Right ventricle myocardium superior (tissue), 1 donor: ENCODE data around the gene CDX1. TPM values are rescaled to one million over a fixed set of nuclear protein-coding genes. Genes with fewer than 3 reads are reported as not detected.
"Not testable (repeated sequence)": the region's sequence is repeated elsewhere in the genome, so short reads cannot be mapped to it uniquely, and the experiment has no call there.

Source experiments
- ATAC-seq: fragments of 200-7000 bp; cut with Tn5 transposase; one replicate; pipeline ENCODE4 v1.9.1; 2020; ENCODE audit warnings: mild to moderate bottlenecking; ENCODE audit not compliant: poor library complexity
- DNase-seq: peaks from one replicate; pipeline ENCODE4 v3.0.0-alpha.2; 2020
- intact Hi-C: fragments of 100-400 bp; cut with DNase I; formaldehyde crosslinking; loops from one replicate; pipeline ENCODE4 v1.11.2; 2022
- total RNA-seq: library from RNA; stranded (reverse); fragmentation: NEBNext Ultra II Directional; extraction: Animal tissue kit (Norgen Biotek cat#: 25700); gene quantifications from one replicate; pipeline ENCODE4 v1.2.1, GENCODE V29; 2021
- donor health status: DM: no; HTN: yes; CAD: no; lungs with severe emphysema.

Gene CDX1
- total RNA-seq, 1 donor from 2014 or later, result not detected

DNA sequence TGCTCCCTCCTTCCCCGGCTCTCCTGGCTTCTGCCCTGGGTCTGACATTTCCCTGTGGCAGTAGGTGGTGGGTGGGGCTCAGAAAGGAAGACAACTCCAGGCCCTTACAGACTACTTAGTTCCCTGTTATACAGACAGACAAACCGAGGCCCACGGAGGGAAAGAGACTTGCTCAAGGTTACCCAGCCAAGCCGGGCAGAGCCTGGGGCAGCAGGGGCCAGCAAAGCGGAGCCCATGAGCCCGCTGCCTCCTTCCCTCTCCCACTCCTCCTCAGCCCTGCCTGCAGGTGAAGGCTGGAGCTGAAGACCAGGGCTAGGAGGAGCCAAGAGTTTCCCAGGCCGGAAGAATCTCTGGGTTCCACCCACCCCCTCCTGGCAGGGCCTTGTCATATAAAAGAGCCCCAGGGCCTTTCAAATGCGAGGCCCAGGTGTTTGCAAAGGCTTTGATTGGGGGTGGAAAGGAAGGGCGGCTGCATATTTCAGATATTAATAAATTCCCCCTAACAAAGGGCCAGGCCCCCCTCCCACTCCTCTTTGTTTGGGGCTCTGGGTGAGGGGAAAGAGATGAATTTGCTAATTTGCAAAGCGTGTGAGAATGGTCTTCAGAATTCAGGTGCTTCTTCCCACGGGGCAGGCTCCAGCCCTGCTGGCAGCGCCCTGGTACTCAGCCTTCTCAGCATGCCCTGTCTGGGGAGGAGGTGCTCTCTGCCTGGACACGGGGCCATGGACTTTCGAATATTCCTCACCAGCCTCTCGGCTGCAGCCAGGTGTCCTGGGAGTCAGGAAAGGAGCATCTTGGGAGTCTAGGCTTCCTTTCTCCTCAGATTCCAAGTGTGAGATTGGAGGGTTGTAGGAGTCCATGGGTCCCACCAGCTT lies 44.8 kb downstream of the CDX1 start:
- ATAC-seq (no peak), DNase-seq (no peak)
- intact Hi-C loops, result no loop called here

DNA sequence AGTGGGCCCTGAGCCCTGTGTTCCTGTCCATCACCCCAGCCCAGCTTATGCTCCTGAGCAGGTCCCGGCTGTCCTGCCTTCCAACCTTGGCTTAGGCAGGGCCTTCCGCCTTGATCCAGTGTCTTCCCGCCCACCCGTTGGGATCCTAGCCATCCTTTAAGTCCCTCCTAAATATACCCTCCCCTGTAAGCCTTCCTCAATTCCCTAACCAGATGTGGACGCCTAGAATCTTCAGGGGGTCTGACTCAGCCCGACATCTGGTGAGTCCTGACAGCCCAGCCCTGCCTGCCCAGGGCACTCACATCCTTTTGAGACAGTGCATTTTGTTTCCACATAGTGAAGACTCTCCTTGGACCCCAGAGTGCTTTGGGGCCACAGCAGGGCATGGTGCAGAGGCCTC lies 47.0 kb downstream of the CDX1 start:
- DNase-seq (no peak), ATAC-seq (no peak)
- intact Hi-C loops, result no loop called here

DNA sequence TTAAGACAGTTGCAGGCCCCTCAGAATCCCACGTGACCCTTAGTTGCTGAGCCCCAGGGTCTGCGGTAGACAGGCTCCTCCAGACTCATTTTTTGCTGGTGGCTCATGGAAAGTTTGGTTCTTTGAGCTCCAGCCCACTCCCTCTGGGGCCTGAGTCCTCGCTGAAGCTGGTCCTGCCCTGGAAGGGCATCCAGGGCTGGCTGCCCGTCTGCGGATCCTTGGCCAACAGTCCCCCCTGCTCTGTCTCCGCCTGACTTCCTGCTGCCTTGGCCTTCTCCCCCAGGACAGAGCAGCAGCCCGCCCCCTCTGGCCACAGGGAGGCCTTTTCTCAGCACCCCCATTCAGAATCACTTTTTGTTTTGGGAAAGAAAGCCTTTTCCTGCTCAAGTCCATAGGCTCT lies 47.7 kb downstream of the CDX1 start:
- intact Hi-C loops, result no loop called here
- ATAC-seq (no peak), DNase-seq (peak; percentile 61)

DNA sequence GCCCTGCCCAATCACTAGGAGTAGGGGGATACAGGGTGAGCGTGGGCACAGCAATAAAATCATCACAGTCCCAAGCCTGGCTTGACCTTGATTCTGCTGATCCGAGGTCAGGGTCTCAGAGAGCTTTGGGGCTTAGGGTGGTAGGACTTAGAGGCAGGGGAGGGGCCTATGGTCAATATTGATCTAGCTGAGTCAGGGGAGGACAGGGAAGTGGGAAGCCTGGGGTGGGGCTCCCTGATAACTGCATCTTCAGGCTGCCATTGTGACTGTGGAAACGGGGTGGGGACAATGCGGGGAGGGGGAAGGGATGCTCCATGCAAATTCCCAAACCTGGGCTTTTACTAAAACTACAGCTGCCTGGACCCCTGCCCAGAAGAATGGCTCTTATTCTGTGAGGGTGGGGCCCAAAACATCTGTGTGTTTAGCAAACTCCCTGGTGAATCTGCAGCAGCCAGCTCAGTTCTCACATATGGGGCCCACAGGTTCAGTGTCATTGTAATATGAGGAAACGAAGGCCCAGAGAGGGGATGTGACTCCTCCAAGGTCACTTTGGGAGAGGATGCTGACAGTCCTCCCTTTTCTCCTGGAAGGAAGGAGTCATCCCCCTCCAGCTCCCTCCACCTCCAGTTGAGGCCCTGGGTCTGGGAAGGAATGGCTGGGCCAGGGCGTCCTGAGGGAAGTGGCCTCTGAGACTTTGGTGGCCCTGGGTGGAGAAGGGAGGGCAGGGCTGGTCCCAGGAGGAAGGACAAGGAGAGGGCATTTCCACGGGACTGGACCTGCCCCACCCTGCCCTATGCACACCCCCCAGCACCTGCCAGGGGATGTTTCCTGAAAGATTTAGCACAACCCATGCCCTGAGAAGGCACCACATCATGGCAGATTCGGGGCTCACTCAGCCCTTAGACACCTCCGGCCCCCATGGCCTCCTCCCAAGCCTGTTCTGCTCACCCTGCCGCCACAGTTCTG lies 49.7 kb downstream of the CDX1 start:
- ATAC-seq, result no peak
- no peak for DNase-seq
- intact Hi-C loops, result no loop called here

DNA sequence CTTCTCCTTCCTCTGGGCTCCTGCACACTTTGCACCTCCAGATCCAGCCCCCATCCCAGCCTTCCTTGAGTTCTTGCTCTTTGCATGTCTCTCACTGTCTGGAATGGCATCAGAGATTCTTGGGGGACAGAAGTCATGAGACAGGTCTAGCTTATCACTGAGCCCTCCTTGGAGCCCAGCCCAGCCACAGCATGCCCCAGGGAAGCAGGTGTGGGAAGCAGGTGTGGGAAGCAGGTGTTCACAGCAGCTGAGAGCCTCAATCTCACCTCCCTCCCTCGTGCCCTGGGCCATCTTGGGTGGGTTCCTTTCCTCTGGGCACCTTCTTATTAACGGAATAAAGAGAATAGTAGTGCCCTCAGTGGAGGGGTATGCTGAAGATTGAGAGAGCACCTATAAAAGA lies 50.5 kb downstream of the CDX1 start:
- DNase-seq, result no peak
- intact Hi-C loops, result no loop called here
- no peak for ATAC-seq

DNA sequence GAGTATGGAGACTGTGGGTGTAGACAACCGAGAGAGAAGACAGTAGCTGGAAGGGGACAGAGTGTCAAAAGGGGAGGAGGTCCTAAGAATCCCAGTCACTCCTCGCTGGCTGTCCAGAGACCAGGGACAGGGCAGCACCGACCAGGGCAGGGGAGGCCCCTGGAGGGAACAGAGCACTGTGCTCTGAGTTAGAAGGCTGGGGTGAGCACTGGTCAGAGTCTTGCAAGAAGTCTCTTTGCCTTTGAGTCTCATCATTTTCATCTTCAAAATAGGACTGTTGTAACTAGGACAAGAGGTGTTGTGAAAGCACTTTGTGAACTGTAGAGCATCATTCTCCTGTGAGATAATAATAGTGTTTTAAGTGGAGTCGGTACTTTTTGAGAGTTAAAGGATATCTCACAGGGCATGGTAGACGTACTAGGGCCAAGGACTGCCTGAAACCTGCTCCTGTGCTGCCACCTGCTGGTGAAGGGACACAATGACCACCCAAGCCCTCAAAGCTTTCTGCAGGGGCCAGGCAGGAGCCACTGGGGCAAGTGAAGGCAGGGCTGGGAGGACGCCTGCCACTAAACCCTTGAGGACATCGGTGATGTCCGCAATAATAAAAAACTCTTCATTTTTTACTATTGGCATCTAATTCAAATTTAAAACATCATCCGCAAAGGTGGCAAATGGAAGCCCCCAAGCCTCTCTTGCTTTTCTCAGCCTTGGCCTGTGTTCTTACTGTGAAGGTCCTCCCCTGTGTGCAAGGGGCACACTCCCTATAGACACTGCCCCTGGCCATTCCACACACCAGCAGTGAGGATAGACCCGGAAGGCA lies 51.5 kb downstream of the CDX1 start:
- intact Hi-C loops, result loop anchor here (1.0 kb wide), 1 partner anchor 57 kb away; no protein-coding TSS in a partner anchor
- peak; percentile 87 for ATAC-seq

DNA sequence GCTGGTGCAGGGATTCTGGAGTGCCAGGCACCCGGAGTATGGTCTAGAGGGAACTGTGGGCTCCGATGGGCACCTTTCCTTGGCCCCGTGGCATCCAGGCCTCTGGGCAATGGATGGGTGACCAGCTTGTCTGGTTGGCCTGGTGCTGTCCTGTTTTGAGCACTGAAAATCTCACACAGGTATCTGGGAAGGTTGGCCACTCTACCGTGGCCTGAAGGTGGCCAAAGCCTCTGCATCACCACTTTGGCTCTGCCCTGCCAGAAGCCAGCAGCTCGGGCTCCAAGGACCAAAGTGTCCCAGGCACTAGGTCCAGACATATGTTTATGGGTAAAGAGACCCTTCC lies 52.1 kb downstream of the CDX1 start:
- no peak for ATAC-seq
- intact Hi-C loops, result loop anchor here (1.0 kb wide), 1 partner anchor 57 kb away; no protein-coding TSS in a partner anchor
- DNase-seq, result no peak

More for the DNA sequence above, 51.5 kb downstream of the CDX1 start:
- DNase-seq, result peak; percentile 85

DNA sequence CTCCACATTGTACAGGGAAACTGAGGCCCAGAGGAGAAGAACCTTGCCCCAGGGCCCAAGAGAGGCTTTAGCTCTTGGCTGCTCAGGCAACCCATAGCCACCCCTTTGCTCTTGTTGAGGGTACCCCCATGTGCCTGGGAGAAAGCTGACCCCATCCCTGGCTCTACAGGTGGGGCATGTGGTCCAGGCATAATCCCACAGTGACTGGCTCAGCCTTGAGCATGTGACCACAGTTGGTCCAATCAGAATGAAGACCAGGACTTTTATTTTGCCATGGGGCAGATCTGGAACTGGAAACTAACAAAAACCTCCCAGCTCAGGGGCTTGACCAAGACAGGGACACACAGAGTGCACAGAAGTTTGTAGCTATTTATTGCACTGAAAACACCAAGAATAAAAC lies 52.6 kb downstream of the CDX1 start:
- DNase-seq (no peak), ATAC-seq (no peak)
- intact Hi-C loops, result no loop called here

DNA sequence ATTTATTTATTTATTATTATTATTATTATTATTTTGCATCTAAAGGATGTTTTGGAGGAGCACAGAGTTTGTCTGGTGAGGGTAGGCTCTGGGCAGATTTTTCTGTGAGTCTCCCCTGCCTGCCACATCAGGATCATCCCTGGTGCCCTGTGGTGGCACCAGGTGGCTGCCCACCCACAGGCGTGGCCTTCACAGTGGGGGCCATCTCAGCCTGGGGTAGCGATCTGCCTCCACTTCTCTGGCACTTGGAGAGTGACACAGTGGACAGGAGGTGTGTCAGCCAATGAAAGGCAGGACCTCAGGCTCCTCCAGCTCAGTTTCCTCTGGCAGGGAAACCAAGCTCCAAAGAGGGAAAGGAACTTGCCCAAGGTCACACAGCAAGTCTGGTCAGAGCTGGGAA lies 53.3 kb downstream of the CDX1 start:
- intact Hi-C loops, result no loop called here
- DNase-seq (no peak), ATAC-seq (no peak)

DNA sequence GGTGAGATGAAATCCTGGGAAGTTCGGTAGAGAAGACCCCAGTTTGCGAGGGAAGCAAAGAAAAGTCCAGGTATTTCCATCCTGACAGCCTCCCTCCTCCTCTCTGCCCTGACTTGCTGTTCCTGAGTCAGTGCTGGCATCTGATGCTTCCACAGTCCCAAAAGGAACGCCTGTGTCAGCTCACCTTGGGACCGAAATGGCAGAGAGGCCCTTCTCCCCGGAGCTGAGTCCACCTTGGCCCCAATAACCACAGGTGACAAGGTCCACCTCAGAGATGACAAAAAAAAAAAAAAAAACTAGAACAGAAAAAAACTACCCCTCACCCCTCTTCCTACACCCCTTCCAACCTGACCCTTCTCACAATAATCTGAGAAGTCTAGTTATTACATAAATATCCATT lies 54.9 kb downstream of the CDX1 start:
- no peak for DNase-seq
- intact Hi-C loops, result no loop called here
- ATAC-seq, result no peak

DNA sequence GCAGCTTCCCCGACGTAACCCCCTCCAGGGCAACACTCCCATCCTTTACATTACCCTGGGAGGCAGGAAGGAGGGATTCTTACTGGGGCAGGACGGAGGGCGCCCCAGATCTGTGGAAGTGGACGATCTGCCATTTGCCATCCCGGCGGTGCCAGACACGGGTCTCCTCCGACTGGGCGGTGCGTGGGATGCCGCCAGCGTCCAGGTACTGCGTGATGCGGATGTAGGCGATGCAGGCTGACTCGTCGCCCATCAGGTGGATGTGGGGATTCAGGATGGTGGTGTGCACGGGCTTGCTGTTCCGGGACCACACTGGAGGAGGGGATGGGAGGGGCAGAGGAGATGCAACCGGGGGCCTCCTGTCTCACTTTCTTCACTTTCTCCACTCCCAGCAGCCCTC lies 56.3 kb downstream of the CDX1 start:
- DNase-seq (no peak), ATAC-seq (no peak)
- intact Hi-C loops, result no loop called here

DNA sequence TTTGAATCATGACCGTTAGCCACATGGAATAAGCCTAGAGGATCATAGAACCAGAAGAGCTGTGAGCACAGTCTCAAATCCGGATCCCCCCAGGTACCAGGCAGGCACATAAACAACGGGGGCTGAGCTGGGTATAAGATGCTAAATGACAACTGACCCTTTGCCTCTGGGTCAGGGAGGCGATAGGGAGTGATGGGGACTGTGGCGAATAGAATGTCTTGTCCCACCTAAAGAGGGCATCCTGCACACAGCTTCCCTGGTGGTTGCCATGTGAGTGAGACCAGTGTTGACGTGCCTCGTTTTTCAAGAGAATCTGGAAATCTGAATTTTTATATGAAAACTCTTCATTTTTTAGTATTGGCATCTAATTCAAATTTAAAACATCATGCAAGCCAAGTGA lies 56.9 kb downstream of the CDX1 start:
- DNase-seq (no peak), ATAC-seq (no peak)
- intact Hi-C loops, result no loop called here

DNA sequence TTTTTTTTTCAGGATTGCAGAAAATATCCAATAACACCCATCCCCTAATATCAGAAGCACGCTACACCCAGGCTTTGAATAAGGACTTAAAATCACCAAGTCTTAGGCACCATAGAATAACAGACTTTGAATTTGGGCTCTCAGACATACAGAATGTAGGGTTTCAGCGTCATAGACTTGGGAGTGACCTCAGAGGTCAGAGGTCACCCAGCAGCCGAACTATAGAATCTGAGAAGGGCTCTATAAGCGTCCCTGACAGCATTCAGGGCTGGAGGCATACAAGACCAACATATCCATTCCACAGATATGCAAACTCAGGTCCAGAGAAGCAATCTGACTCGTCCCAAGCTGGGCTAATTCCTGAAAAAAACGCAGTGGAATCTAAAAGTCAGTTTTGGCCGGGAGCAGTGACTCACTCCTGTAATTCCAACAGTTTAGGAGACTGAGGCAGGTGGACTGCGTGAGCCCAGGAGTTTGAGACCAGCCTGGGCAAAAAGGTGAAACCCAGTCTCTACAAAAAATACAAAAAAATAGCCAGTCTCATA lies 58.0 kb downstream of the CDX1 start:
- DNase-seq (no peak), ATAC-seq (no peak)
- intact Hi-C loops, result no loop called here

DNA sequence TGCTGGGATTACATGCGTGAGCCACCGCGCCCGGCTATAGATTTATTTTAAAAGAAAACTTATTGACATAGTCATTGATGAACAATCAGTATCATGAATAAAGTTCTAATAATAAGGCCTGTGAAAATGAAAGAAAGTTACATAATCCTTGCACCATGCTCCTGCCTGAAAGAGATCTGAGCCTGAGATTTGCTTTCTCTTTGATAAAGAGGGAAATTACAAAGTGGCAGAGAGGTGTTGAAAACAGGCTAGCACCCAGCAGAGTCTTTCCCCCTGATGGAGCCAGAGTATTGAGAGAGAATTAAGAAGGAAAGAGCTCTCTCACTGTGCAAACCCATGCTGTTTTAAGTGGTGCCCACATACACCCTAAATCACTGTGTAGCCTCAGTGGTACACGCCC lies 60.5 kb downstream of the CDX1 start:
- ATAC-seq, result no peak
- intact Hi-C loops, result no loop called here
- no peak for DNase-seq

DNA sequence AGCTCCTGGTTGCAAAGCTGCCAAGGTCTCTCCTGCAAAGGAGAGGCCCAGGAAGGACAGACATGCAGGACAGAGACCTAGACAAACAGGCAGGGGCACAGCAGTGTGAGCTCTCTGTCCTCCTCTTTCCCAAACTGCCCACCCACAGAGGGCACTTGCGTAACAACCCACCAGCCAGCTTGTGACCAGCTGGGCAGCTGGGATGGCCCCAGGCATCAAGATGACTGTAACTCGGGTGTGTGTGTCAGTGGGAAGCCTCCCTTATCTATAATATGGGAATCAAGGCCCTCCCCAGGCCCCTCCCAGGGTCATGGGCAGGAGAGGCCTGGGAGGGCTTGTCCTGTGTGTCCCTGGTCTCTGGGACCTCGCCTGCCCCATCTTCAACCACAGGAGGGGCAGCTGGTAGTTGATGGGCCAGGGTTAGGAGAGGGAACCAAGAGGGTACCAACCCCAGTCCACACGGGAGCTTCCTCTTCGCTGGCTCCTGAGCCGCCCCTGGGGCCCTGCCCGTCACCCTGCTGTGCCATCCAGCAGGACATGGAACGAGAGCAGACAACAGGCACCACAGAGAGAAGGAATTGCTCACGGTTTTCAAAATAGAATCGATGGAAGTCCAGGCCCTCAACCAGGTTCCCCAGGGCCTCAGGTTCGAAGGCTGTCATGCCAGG lies 61.2 kb downstream of the CDX1 start:
- no peak for DNase-seq
- intact Hi-C loops, result no loop called here
- ATAC-seq, result no peak

DNA sequence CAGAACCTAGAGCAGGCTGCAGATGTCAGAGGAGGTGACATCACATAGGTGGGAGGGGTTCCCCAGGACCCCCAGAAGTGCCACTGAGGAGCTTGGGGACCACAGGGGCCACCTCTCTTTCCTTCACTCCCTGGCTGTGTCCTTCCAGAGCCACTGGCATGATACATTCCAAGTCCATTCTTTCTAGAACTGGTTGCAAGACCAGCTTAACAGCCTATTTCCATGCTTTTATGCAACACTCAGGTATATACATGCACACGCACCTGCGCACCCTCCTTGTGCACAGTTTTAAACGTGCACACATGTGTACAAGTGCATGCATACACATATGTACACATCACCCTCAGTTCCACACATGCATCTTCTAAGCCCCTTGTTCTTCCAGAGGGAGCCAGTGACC lies 63.0 kb downstream of the CDX1 start:
- intact Hi-C loops, result no loop called here
- no peak for DNase-seq
- no peak for ATAC-seq

DNA sequence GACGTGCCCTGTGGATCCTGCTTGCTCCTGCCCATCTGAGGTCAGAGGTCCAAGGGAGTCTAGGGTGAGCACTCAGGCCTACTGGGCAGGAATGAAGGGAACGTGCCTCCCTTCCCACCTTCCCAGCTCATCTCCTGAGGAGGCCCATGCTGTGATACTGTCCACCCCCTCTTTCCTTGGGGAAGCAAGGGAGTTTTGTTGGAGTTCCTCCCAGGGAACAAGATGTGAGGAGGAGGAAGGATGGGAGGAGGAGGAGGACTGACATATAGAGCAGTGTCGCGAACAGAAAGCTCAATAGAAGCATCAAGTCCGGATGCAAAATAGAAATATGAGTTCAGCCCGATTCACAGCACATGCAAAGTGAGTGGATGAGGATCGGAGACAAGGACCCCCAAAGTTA lies 64.3 kb downstream of the CDX1 start:
- intact Hi-C loops, result no loop called here
- DNase-seq, result no peak
- no peak for ATAC-seq

DNA sequence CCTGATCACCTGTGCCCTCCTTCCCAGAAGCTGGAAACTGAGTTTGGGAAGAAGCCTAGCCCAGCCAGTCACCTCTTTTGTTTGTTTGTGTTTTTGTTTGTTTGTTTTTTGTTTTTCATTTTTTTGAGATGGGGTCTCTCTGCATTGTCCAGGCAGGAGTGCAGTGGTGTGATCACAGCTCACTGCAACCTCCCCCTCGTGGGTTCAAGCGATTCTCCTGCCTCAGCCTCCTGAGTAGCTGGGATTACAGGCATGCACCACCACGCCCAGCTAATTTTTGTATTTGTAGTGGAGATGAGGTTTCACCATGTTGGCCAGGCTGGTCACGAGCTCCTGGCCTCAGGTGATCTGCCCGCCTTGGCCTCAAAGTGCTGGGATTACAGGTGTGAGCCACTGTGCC lies 67.1 kb downstream of the CDX1 start:
- DNase-seq, ATAC-seq, intact Hi-C loops: not testable (repeated sequence)
